SK-N-SH (cell line): Measurements from ENCODE around the gene HIVEP2. TPM values are rescaled to one million over a fixed set of nuclear protein-coding genes. Genes with fewer than 3 reads are reported as not detected.

ENCODE experiments used
- CTCF ChIA-PET: fragments of 300-600, 350-600 bp; formaldehyde crosslinking; extraction: SDS; loops from one replicate; lab custom pipeline; 2021; lab: Yijun Ruan, JAX
- POLR2A ChIA-PET: fragments of 350-600 bp; sonication (Branson Sonifier 250); formaldehyde crosslinking; extraction: SDS; loops from one replicate; lab custom pipeline; 2020; ENCODE audit warnings: antibody characterized with exemption, inconsistent platforms; lab: Yijun Ruan, JAX
- DNase-seq: peaks from one replicate; pipeline ENCODE4 v3.0.0; 2012
- H2AFZ ChIP-seq: fragments of 200-600 bp; sonication (generic); 2 replicates; pipeline ENCODE4 v1.8.1; 2016; ENCODE audit warnings: antibody characterized with exemption, mild to moderate bottlenecking, low read depth
- H3F3A ChIP-seq: fragments of 200-600 bp; sonication (generic); replicated peaks from 2 replicates; pipeline ENCODE3; 2016; ENCODE audit warnings: antibody characterized with exemption, mild to moderate bottlenecking; ENCODE audit not compliant: insufficient read depth
- H3K27ac ChIP-seq, 2 experiments: fragments of 200-500 bp in 1 of 2; fragments of 200-600 bp in 1 of 2; sonication (Bioruptor generic) in 1 of 2; sonication (generic), shearing (Covaris generic) in 1 of 2; 2 replicates each; pipeline versions ENCODE4 v1.5.1 to v1.6.1; 2014 to 2016; ENCODE audit warnings: low read depth in 2 of 2, inconsistent platforms in 1 of 2, low read length in 1 of 2, mild to moderate bottlenecking in 1 of 2, mixed read lengths in 1 of 2
- H3K27me3 ChIP-seq: fragments of 200-600 bp; sonication (generic), shearing (Covaris generic); 2 replicates; pipeline ENCODE4 v1.6.1; 2016; ENCODE audit warnings: mixed run types; ENCODE audit not compliant: insufficient read depth
- H3K36me3 ChIP-seq, 2 experiments: fragments of 200-500 bp in 1 of 2; fragments of 200-600 bp in 1 of 2; sonication (Bioruptor generic) in 1 of 2; sonication (generic) in 1 of 2; replicated peaks in 1 of 2; 2 replicates each; pipeline versions ENCODE3 to v1.5.1; 2014 to 2016; ENCODE audit warnings: low read length in 1 of 2, mild to moderate bottlenecking in 1 of 2; ENCODE audit not compliant: insufficient read depth in 2 of 2, control insufficient read depth in 1 of 2
- H3K4me1 ChIP-seq, 2 experiments: fragments of 200-500 bp in 1 of 2; fragments of 200-600 bp in 1 of 2; sonication (Bioruptor generic) in 1 of 2; sonication (generic), shearing (Covaris generic) in 1 of 2; 2 replicates each; pipeline versions ENCODE4 v1.5.1 to v1.6.1; 2014 to 2016; ENCODE audit warnings: low read depth in 1 of 2, low read length in 1 of 2, mixed run types in 1 of 2; ENCODE audit not compliant: insufficient read depth in 2 of 2, control insufficient read depth in 1 of 2
- H3K4me2 ChIP-seq: fragments of 200-600 bp; sonication (generic), shearing (Covaris generic); 2 replicates; pipeline ENCODE4 v1.6.1; 2017; ENCODE audit warnings: mixed run types
- H3K4me3 ChIP-seq, 2 experiments: fragments of 200-500 bp in 1 of 2; fragments of 200-600 bp in 1 of 2; sonication (Bioruptor generic) in 1 of 2; sonication (generic), shearing (Covaris generic) in 1 of 2; 2 replicates each; pipeline versions ENCODE4 v1.5.1 to v1.8.1; 2014 to 2016; ENCODE audit warnings: low read depth in 2 of 2, inconsistent platforms in 1 of 2, low read length in 1 of 2, mild to moderate bottlenecking in 1 of 2, mixed read lengths in 1 of 2, moderate library complexity in 1 of 2
- H3K79me2 ChIP-seq: fragments of 200-600 bp; sonication (generic); 2 replicates; pipeline ENCODE4 v1.8.1; 2017; ENCODE audit warnings: mild to moderate bottlenecking; ENCODE audit not compliant: insufficient read depth
- H3K9ac ChIP-seq: fragments of 200-600 bp; sonication (generic); 2 replicates; pipeline ENCODE4 v1.6.1; 2017; ENCODE audit warnings: mixed run types
- H3K9me2 ChIP-seq: fragments of 200-600 bp; sonication (generic); 2 replicates; pipeline ENCODE4 v1.6.1; 2017; ENCODE audit warnings: mixed run types
- H3K9me3 ChIP-seq: fragments of 200-600 bp; sonication (generic); 2 replicates; pipeline ENCODE4 v1.6.1; 2017; ENCODE audit warnings: mixed run types, mild to moderate bottlenecking, moderate library complexity
- H4K20me1 ChIP-seq: fragments of 200-600 bp; sonication (generic); 2 replicates; pipeline ENCODE4 v1.6.1; 2017; ENCODE audit warnings: mild to moderate bottlenecking, mixed run types; ENCODE audit not compliant: insufficient read depth
- ELF1 ChIP-seq: IDR thresholded peaks from 2 replicates; pipeline ENCODE4 v1.4.0; 2012
- EP300 ChIP-seq, 2 experiments: IDR thresholded peaks; 2 replicates each; pipeline versions ENCODE4 v1.4.0 to v1.6.1; 2012; ENCODE audit warnings: borderline replicate concordance in 1 of 2, low read depth in 1 of 2, low read length in 1 of 2
- EZH2phosphoT487 ChIP-seq: fragments of 200-600 bp; sonication (generic); IDR thresholded peaks from 2 replicates; pipeline ENCODE4 v1.6.1; 2017; ENCODE audit warnings: low read depth, mixed run types, mild to moderate bottlenecking, antibody characterized with exemption, moderate library complexity, borderline replicate concordance
- FOSL2 ChIP-seq: IDR thresholded peaks from 2 replicates; pipeline ENCODE4 v1.4.0; 2012; ENCODE audit warnings: low read depth, mild to moderate bottlenecking, moderate library complexity, borderline replicate concordance
- FOXM1 ChIP-seq: IDR thresholded peaks from 2 replicates; pipeline ENCODE4 v1.4.0; 2012; ENCODE audit warnings: low read depth, mild to moderate bottlenecking
- JUND ChIP-seq: IDR thresholded peaks from 2 replicates; pipeline ENCODE4 v1.4.0; 2012
- MXI1 ChIP-seq: IDR thresholded peaks from 2 replicates; pipeline ENCODE4 v1.6.1; 2012; ENCODE audit warnings: mild to moderate bottlenecking, low read depth, low read length, improper control_type of control experiment
- NFIC ChIP-seq: IDR thresholded peaks from 2 replicates; pipeline ENCODE4 v1.4.0; 2012; ENCODE audit warnings: borderline replicate concordance
- NRF1 ChIP-seq: IDR thresholded peaks from 2 replicates; pipeline ENCODE4 v1.6.1; 2012; ENCODE audit warnings: low read depth, mild to moderate bottlenecking, low read length
- POLR2AphosphoS5 ChIP-seq: IDR thresholded peaks from 2 replicates; pipeline ENCODE4 v1.6.1; 2012; ENCODE audit warnings: low read depth, low read length
- RAD21 ChIP-seq: IDR thresholded peaks from 2 replicates; pipeline ENCODE4 v1.6.1; 2012; ENCODE audit warnings: mild to moderate bottlenecking, low read length
- RCOR1 ChIP-seq: fragments of 150-350 bp; IDR thresholded peaks from 2 replicates; pipeline ENCODE4 v1.6.1; 2017; ENCODE audit warnings: antibody characterized with exemption, low read length
- SIN3A ChIP-seq: IDR thresholded peaks from 2 replicates; pipeline ENCODE4 v1.6.1; 2012; ENCODE audit warnings: low read depth, mild to moderate bottlenecking, low read length, moderate library complexity, borderline replicate concordance
- SMC3 ChIP-seq: IDR thresholded peaks from 2 replicates; pipeline ENCODE4 v1.6.1; 2012; ENCODE audit warnings: low read depth, low read length, improper control_type of control experiment
- TCF12 ChIP-seq: IDR thresholded peaks from 2 replicates; pipeline ENCODE4 v1.4.0; 2012
- TEAD4 ChIP-seq: IDR thresholded peaks from 2 replicates; pipeline ENCODE4 v1.4.0; 2012; ENCODE audit warnings: mild to moderate bottlenecking, borderline replicate concordance; ENCODE audit not compliant: insufficient read depth
- YY1 ChIP-seq: IDR thresholded peaks from 2 replicates; pipeline ENCODE4 v1.4.0; 2012; ENCODE audit warnings: low read depth, mild to moderate bottlenecking
- WGBS: methylation state at CpG from one replicate; pipeline ENCODE4 v1.1.6; 2017; ENCODE audit warnings: low lambda C conversion rate; 5-methylcytosine and 5-hydroxymethylcytosine counted together
- polyA plus RNA-seq, 3 experiments: library from polyadenylated mRNA; depleted of rRNA; stranded (reverse); fragments of >200 nt; gene quantifications; 2 replicates each; pipeline ENCODE4 v1.2.3, GENCODE V29; 2012
- TF ChIP-seq, protein P1 (sequence below): fragments of 200-600 bp; sonication (generic); IDR thresholded peaks from 2 replicates; pipeline ENCODE4 v1.6.1; 2017; ENCODE audit warnings: antibody characterized with exemption, mild to moderate bottlenecking, moderate library complexity
- TF ChIP-seq, protein P2 (sequence below): IDR thresholded peaks from 2 replicates; pipeline ENCODE4 v1.6.1; 2012; ENCODE audit warnings: mild to moderate bottlenecking, low read depth, low read length, moderate library complexity

The HIVEP2 gene
- polyA plus RNA-seq, 1 of the 3 experiments (the other 2 are of a cell fraction): 2.5 TPM

GRCh38 chr6:142841915-142842314, 103.1 kb downstream of the HIVEP2 start:
- no peaks in the 10 kb centered on the region for H3K9me3 ChIP-seq
- H3K4me3 ChIP-seq: no peak overlapping the region
- H3K4me1 ChIP-seq: peaks cover 39 to 49% of the 10 kb centered on the region in 2 experiments
- 93% methylated on average over 1 of the region's 1 CpG for WGBS
- peaks cover 53% of the 10 kb centered on the region for H3K79me2 ChIP-seq
- H3K27ac ChIP-seq: peak overlapping the region; percentile 99
- H4K20me1 ChIP-seq: no peaks in the 10 kb centered on the region
- CTCF ChIA-PET: interaction anchor here (0.7 to 1.9 kb wide), 4 partner anchors 11 to 150 kb away, joined by 3 to 7 read pairs (median 6); no protein-coding TSS in a partner anchor
- peak overlapping the region; percentile 91 for H3K4me2 ChIP-seq
- TF ChIP-seq TCF12 (no peak), NFIC (no peak)
- TF ChIP-seq, all 33 proteins: peak for 0
- no peaks in the 10 kb centered on the region for H3K36me3 ChIP-seq
- H3K27me3 ChIP-seq: no peaks in the 10 kb centered on the region
- no peaks in the 10 kb centered on the region for H3K9me2 ChIP-seq
- no peak for DNase-seq
- H3F3A ChIP-seq: peaks cover 54% of the 10 kb centered on the region
- POLR2A ChIA-PET: no interaction called here
- H2AFZ ChIP-seq: no peak overlapping the region
- H3K9ac ChIP-seq: peak overlapping the region; percentile 82; the same call in 1 of the 2 replicates

GRCh38 chr6:142839686-142840040, 105.3 kb downstream of the HIVEP2 start:
- Histone ChIP-seq H3K27me3 (no peaks in the 10 kb centered on the region), H3K79me2 (peaks cover 63% of the 10 kb centered on the region), H3K36me3 (no peaks in the 10 kb centered on the region), H3K4me1 (peaks cover 23 to 29% of the 10 kb centered on the region in 2 experiments), H3F3A (peaks cover 33% of the 10 kb centered on the region), H3K9me3 (no peaks in the 10 kb centered on the region), H3K27ac (peak overlapping the region in 1 of 2 experiments; percentile 34; a peak in 2 of 4 replicates), H3K9me2 (no peaks in the 10 kb centered on the region), H3K9ac (no peak overlapping the region), H3K4me3 (no peak overlapping the region), H2AFZ (no peak overlapping the region), H3K4me2 (no peak overlapping the region), H4K20me1 (no peaks in the 10 kb centered on the region)
- WGBS: 82% methylated on average over 2 of the region's 2 CpGs
- DNase-seq: no peak
- TF ChIP-seq, protein P1, sequence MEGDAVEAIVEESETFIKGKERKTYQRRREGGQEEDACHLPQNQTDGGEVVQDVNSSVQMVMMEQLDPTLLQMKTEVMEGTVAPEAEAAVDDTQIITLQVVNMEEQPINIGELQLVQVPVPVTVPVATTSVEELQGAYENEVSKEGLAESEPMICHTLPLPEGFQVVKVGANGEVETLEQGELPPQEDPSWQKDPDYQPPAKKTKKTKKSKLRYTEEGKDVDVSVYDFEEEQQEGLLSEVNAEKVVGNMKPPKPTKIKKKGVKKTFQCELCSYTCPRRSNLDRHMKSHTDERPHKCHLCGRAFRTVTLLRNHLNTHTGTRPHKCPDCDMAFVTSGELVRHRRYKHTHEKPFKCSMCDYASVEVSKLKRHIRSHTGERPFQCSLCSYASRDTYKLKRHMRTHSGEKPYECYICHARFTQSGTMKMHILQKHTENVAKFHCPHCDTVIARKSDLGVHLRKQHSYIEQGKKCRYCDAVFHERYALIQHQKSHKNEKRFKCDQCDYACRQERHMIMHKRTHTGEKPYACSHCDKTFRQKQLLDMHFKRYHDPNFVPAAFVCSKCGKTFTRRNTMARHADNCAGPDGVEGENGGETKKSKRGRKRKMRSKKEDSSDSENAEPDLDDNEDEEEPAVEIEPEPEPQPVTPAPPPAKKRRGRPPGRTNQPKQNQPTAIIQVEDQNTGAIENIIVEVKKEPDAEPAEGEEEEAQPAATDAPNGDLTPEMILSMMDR: no peak
- TF ChIP-seq SMC3 (no peak), TEAD4 (no peak), RAD21 (no peak), NRF1 (no peak), JUND (no peak), ELF1 (no peak), FOSL2 (no peak), RCOR1 (no peak), SIN3A (no peak), YY1 (no peak), FOXM1 (no peak), EP300 (IDR thresholded peaks at IDR 0.05; ENCODE audit: borderline replicate concordance in 1 of 2, low read depth in 1 of 2, low read length in 1 of 2) (no peak), POLR2AphosphoS5 (no peak), EZH2phosphoT487 (no peak), NFIC (no peak), MXI1 (no peak)
- TF ChIP-seq, protein P2, sequence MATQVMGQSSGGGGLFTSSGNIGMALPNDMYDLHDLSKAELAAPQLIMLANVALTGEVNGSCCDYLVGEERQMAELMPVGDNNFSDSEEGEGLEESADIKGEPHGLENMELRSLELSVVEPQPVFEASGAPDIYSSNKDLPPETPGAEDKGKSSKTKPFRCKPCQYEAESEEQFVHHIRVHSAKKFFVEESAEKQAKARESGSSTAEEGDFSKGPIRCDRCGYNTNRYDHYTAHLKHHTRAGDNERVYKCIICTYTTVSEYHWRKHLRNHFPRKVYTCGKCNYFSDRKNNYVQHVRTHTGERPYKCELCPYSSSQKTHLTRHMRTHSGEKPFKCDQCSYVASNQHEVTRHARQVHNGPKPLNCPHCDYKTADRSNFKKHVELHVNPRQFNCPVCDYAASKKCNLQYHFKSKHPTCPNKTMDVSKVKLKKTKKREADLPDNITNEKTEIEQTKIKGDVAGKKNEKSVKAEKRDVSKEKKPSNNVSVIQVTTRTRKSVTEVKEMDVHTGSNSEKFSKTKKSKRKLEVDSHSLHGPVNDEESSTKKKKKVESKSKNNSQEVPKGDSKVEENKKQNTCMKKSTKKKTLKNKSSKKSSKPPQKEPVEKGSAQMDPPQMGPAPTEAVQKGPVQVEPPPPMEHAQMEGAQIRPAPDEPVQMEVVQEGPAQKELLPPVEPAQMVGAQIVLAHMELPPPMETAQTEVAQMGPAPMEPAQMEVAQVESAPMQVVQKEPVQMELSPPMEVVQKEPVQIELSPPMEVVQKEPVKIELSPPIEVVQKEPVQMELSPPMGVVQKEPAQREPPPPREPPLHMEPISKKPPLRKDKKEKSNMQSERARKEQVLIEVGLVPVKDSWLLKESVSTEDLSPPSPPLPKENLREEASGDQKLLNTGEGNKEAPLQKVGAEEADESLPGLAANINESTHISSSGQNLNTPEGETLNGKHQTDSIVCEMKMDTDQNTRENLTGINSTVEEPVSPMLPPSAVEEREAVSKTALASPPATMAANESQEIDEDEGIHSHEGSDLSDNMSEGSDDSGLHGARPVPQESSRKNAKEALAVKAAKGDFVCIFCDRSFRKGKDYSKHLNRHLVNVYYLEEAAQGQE: no peak
- ChIA-PET POLR2A (no interaction called here), CTCF (no interaction called here)
